Activated CD4-positive, alpha-beta T cell treated with anti-CD3 and anti-CD28 coated beads for 36 hours (primary cell): Measurements from ENCODE around the gene NOP58. TPM values are rescaled to one million over a fixed set of nuclear protein-coding genes. Genes with fewer than 3 reads are reported as not detected.
"Not testable (repeated sequence)": the region's sequence is repeated elsewhere in the genome, so short reads cannot be mapped to it uniquely, and the experiment has no call there.

Experiments used
- ATAC-seq: fragments of 200-7000 bp; cut with Tn5 transposase; one replicate; pipeline ENCODE4 v1.10.0; 2021; ENCODE audit warnings: mild to moderate bottlenecking, moderate library complexity
- CTCF ChIA-PET: fragments of 350-600 bp; sonication (Branson Sonifier 250); formaldehyde crosslinking; loops from one replicate; lab custom pipeline; 2021; ENCODE audit warnings: antibody characterized with exemption; lab: Charles Lee
- POLR2A ChIA-PET: fragments of 350-600 bp; sonication (Branson Sonifier 250); formaldehyde crosslinking; loops from one replicate; lab custom pipeline; 2021; ENCODE audit warnings: antibody characterized with exemption, inconsistent platforms; lab: Charles Lee
- DNase-seq: peaks from one replicate; pipeline ENCODE4 v3.0.0-alpha.2; 2020
- H3K27ac Mint-ChIP-seq: one replicate; pipeline ENCODE4 v1.8.0; 2021; ENCODE audit warnings: mixed read lengths
- H3K27me3 Mint-ChIP-seq: one replicate; pipeline ENCODE4 v1.8.0; 2021; ENCODE audit warnings: mixed read lengths
- H3K36me3 Mint-ChIP-seq: one replicate; pipeline ENCODE4 v1.8.0; 2021; ENCODE audit warnings: low read depth, mixed read lengths
- H3K4me1 Mint-ChIP-seq: one replicate; pipeline ENCODE4 v1.8.0; 2021; ENCODE audit warnings: mixed read lengths
- H3K4me3 Mint-ChIP-seq: one replicate; pipeline ENCODE4 v1.8.0; 2021; ENCODE audit warnings: mild to moderate bottlenecking, moderate library complexity, mixed read lengths
- H3K9me3 Mint-ChIP-seq: one replicate; pipeline ENCODE4 v1.8.0; 2021; ENCODE audit warnings: low read depth, mixed read lengths
- intact Hi-C, 2 experiments: fragments of 100-400 bp; cut with DNase I in 1 of 2; cut with micrococcal nuclease in 1 of 2; formaldehyde crosslinking; loops; one replicate each; pipeline versions ENCODE4 v1.14.2 to v1.15.1; 2022 to 2024; cut with DNase I, micrococcal nuclease
- total RNA-seq, 2 experiments: library from RNA; stranded (reverse); gene quantifications; one replicate each; pipeline ENCODE4 v1.2.3, GENCODE V29; 2021

The NOP58 gene, protein sequence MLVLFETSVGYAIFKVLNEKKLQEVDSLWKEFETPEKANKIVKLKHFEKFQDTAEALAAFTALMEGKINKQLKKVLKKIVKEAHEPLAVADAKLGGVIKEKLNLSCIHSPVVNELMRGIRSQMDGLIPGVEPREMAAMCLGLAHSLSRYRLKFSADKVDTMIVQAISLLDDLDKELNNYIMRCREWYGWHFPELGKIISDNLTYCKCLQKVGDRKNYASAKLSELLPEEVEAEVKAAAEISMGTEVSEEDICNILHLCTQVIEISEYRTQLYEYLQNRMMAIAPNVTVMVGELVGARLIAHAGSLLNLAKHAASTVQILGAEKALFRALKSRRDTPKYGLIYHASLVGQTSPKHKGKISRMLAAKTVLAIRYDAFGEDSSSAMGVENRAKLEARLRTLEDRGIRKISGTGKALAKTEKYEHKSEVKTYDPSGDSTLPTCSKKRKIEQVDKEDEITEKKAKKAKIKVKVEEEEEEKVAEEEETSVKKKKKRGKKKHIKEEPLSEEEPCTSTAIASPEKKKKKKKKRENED
- total RNA-seq, result 100 to 1,000 TPM; 160 to 180 TPM

DNA sequence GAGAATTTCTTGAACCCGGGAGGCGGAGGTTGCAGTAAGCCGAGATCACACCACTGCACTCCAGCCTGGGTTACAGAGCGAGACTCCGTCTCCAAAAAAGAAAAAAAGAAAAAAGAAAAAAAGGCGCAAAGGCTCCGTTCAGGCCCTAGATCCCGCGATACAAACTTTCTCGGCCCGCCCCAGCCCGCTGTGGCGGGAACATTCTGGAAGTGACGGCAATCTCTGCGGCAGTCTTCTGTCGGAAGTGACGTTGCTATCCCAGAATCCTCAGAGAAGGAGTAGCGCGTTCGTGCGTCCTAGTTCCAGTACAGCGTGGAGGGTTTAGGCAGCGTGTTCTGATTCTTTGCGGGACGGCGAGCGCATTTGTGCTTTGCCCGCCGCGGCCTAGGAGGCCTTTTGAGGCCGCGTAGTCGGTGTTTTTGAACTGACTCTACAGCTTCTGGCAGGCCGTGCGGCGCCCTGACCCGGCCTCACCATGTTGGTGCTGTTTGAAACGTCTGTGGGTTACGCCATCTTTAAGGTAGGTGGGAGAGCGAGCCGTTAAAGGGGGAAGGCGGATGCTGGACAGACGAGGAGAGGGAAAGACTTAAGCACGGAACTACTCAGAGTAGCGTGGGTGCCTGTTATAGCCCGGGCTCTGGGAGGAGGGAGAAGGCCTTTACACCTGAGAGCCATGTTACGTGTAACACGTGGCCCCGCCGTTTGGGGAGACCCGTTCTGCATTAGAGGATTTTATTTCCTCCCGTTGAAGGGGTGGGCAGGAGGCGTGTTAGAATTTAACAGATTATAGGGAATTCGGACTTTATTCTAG is at the start of gene NOP58:
Gene NOP58, plus strand, starts transcription at position 297 of the 811 bp plus-strand sequence. Its CDS starts 179 bp downstream, at position 476.
- H3K36me3 Mint-ChIP-seq, result peaks cover 21% of the 10 kb centered on the region
- peak within 1 kb of the TSS; percentile 78 for H3K27ac Mint-ChIP-seq
- H3K27me3 Mint-ChIP-seq, result no peaks in the 10 kb centered on the region
- no peak within 1 kb of the TSS for H3K4me3 Mint-ChIP-seq
- peaks cover 15% of the 10 kb centered on the region for H3K4me1 Mint-ChIP-seq
- ATAC-seq, result peak; percentile 84
- intact Hi-C loops, result loop anchor here (1.0 to 10.0 kb wide), 14 partner anchors 13 to 1453 kb away; partner anchors contain the start of genes BMPR2 (in 2 of the 2), CASP8 (in 2 of the 2), SUMO1 (in 2 of the 2) and BZW1 (in 1 of the 2)
- POLR2A ChIA-PET, result interaction anchor here (0.8 to 6.7 kb wide), 4 partner anchors 12 to 1269 kb away, joined by 3 to 80 read pairs (median 6); partner anchors contain the start of gene SUMO1
- peak; percentile 95 for DNase-seq
- CTCF ChIA-PET, result no interaction called here
- no peaks in the 10 kb centered on the region for H3K9me3 Mint-ChIP-seq

DNA sequence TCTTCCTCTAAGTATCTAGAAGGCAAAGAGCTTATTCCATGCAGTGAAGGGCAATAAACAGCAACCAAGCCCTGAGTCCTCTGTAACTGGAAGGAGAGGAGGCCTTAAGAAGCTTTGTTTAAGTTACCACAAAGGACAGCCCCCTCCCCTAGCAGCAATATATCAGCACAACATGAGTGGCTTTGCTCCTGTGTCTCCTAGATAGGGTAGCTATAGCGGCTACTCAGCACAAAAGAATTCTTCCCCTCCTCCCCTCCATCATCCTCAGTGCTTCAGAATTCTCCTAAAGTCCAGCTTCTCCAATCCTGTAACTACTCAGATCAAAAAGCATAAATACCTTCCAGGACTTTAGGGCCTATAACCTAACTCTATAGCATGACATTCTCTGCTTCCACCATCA is 43.7 kb upstream of the NOP58 start:
- ChIA-PET POLR2A (interaction anchor here (0.8 kb wide), 1 partner anchor 62 kb away, joined by 6 read pairs; no protein-coding TSS in a partner anchor), CTCF (interaction anchor here (0.5 to 1.7 kb wide), 7 partner anchors 8 to 511 kb away, joined by 3 to 5 read pairs (median 3); no protein-coding TSS in a partner anchor)
- H3K36me3 Mint-ChIP-seq, result peaks cover 39% of the 10 kb centered on the region
- H3K4me1 Mint-ChIP-seq, result peaks cover 25% of the 10 kb centered on the region
- intact Hi-C loops, result no loop called here
- no peak overlapping the region for H3K4me3 Mint-ChIP-seq
- H3K27ac Mint-ChIP-seq, result peak overlapping the region; percentile 1
- H3K9me3 Mint-ChIP-seq, result no peaks in the 10 kb centered on the region
- no peaks in the 10 kb centered on the region for H3K27me3 Mint-ChIP-seq
- no peak for DNase-seq
- no peak for ATAC-seq

DNA sequence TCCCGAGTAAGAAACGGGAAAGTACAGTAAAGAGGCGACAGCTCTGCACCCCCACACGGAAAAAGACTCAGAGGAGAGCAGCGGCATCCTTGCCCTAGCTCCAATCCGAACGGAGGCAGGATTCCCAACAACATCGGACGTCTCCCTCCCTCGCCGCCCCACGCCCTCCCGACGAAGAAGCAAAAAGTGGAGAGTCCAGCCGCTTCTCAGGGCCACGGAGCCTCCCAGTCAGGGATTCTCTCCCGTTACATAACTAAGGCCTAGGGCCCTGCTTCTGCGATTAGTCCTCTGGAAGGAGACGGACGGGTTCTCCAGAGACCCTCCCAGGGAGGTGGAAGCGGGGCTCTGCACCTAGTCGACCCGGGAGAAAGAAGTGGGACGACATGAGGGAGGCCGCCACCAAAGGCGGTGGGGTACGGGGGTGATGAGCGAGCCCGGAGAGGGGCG is 27.8 kb upstream of the NOP58 start:
- peaks cover 8% of the 10 kb centered on the region for H3K36me3 Mint-ChIP-seq

DNA sequence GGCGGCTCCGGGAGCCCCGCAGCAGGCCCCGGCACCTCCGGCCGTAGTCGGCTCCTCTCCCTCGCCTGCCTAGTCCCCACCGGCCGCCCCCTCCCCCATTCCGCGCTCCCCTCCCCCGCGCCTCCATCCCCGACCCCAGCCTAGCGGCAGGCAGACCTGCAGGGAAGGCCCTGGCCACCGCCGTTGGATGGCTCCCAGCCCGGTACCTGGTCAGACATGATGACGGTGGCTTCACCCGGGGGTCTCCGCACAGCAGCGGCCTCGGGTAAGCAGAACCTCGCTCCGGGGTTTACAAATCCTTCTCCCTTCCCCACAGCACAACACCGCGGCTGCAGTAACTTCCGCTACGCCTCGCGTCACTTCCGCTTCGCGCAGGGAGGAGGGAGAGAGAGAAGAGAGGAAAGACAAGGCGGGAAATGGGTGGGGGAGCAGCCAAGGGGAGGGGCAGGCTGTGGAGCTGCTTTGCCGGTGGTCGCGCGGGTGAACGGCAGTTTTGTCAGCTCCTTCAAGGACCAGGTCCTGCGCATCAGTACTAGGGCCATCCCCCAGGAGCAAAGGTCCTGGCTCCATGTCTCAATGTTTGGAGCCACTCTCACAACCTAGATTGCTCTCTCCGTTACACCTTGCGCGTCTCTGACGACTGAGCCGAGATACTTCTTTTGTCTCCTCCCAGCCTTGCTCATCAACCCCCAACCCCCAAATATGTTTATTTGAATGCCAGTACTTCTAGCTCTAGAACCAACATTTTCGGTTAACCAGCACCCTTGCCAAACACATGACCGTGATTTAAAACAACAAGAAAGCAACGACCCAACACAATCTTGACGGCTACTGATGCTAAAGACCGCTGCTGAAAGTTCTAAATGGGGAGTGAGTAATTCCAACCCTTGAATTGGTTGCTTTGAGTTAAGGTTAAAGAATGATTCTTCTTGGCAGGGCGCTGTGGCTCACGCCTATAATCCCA is 27.0 kb upstream of the NOP58 start, which contains the start of gene SUMO1:
Gene SUMO1, minus strand, starts transcription at position 364 of the 964 bp plus-strand sequence. Its CDS starts 146 bp downstream, at position 218.
- no peaks in the 10 kb centered on the region for H3K9me3 Mint-ChIP-seq
- DNase-seq (peak; percentile 95), ATAC-seq (peak; percentile 93)
- POLR2A ChIA-PET, result interaction anchor here (0.9 to 2.5 kb wide), 4 partner anchors 26 to 30 kb away, joined by 3 to 8 read pairs (median 4); no protein-coding TSS in a partner anchor
- peak within 1 kb of the TSS; percentile 98 for H3K4me3 Mint-ChIP-seq
- intact Hi-C loops, result loop anchor here (1.0 to 5.0 kb wide), 7 partner anchors 27 to 776 kb away; partner anchors contain the start of genes NOP58 (in 2 of the 2), BMPR2 (in 1 of the 2), ICA1L (in 1 of the 2) and NBEAL1 (in 1 of the 2)
- peak within 1 kb of the TSS; percentile 97 for H3K27ac Mint-ChIP-seq
- peaks cover 8% of the 10 kb centered on the region for H3K36me3 Mint-ChIP-seq
- no peaks in the 10 kb centered on the region for H3K27me3 Mint-ChIP-seq
- CTCF ChIA-PET, result interaction anchor here (0.9 to 1.0 kb wide), 3 partner anchors 9 to 34 kb away, joined by 3 to 4 read pairs (median 3); no protein-coding TSS in a partner anchor
- peaks cover 28% of the 10 kb centered on the region for H3K4me1 Mint-ChIP-seq

More for the DNA sequence above, 27.8 kb upstream of the NOP58 start:
- POLR2A ChIA-PET, result interaction anchor here (0.9 to 2.5 kb wide), 4 partner anchors 26 to 30 kb away, joined by 3 to 8 read pairs (median 4); no protein-coding TSS in a partner anchor
- Mint-ChIP-seq H3K27me3 (no peaks in the 10 kb centered on the region), H3K27ac (peak overlapping the region; percentile 91), H3K4me3 (peak overlapping the region; percentile 98), H3K9me3 (no peaks in the 10 kb centered on the region), H3K4me1 (peaks cover 32% of the 10 kb centered on the region)
- intact Hi-C loops, result loop anchor here (1.0 to 5.0 kb wide), 7 partner anchors 27 to 777 kb away; partner anchors contain the start of genes NOP58 (in 2 of the 2), BMPR2 (in 1 of the 2), ICA1L (in 1 of the 2) and NBEAL1 (in 1 of the 2)
- DNase-seq (peak; percentile 49), ATAC-seq (peak; percentile 31)
- CTCF ChIA-PET, result interaction anchor here (0.9 to 1.6 kb wide), 4 partner anchors 8 to 35 kb away, joined by 3 to 4 read pairs (median 3); no protein-coding TSS in a partner anchor

DNA sequence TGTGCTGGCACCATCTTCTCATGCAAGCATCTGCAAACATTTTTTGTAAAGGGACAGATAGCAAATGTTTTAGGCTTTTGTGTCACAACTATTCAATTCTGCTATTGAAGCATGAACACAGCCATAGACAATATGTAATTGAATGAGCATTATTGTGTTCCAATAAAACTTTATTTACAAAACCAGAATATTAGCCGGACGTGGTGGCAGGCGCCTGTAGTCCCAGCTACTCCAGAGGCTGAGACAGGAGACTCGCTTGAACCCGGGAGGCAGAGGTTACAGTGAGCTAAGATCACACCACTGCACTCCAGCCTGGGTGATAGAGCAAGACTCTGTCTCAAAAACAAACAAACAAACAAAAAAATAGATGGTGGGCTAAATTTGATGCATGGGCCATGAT is 17.9 kb upstream of the NOP58 start:
- H3K27me3 Mint-ChIP-seq, H3K27ac Mint-ChIP-seq, DNase-seq, ATAC-seq, intact Hi-C loops, H3K4me3 Mint-ChIP-seq, H3K4me1 Mint-ChIP-seq, POLR2A ChIA-PET, H3K9me3 Mint-ChIP-seq, H3K36me3 Mint-ChIP-seq: not testable (repeated sequence)
- CTCF ChIA-PET, result interaction anchor here (1.3 to 1.6 kb wide), 2 partner anchors 14 to 31 kb away, joined by 3 read pairs; no protein-coding TSS in a partner anchor

DNA sequence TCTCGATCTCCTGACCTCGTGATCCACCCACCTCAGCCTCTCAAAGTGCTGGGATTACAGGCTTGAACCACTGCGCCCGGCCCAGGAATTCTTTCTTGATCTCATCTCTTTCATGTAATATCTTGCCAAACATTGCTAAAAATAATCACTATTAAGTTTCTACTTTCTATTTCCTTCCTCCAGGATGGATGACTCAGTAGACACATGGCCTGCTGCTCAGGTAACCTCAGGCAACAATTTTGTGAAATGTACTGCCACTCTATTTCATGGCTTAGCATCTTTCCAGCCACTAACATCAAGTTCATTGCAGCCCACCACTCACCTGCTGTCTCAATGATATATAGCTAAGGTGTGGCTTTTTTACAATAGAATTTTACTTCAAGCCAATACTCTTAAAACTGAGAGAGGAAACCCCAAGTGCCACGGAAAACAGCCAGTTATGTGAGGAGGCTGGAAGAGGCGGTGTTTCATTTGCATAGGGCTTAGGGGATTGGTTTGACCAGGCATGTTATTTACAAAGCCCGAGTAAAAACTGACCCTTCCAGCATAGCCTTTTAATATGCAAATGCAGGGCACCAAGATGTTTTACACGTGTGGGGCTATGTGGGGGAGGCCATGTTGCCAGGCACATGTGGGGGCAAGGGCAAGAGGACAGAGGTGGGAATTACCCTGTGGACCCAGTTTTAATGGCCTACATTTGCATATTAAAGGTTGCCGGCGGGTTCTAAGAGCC is 15.9 kb upstream of the NOP58 start:
- H3K4me3 Mint-ChIP-seq, result no peak overlapping the region
- intact Hi-C loops, result no loop called here
- H3K9me3 Mint-ChIP-seq, result no peaks in the 10 kb centered on the region
- DNase-seq (no peak), ATAC-seq (no peak)
- H3K36me3 Mint-ChIP-seq, result no peaks in the 10 kb centered on the region
- ChIA-PET POLR2A (no interaction called here), CTCF (interaction anchor here (0.8 kb wide), 1 partner anchor 45 kb away, joined by 3 read pairs; no protein-coding TSS in a partner anchor)
- H3K4me1 Mint-ChIP-seq, result peaks cover 5% of the 10 kb centered on the region
- no peaks in the 10 kb centered on the region for H3K27me3 Mint-ChIP-seq
- no peak overlapping the region for H3K27ac Mint-ChIP-seq

DNA sequence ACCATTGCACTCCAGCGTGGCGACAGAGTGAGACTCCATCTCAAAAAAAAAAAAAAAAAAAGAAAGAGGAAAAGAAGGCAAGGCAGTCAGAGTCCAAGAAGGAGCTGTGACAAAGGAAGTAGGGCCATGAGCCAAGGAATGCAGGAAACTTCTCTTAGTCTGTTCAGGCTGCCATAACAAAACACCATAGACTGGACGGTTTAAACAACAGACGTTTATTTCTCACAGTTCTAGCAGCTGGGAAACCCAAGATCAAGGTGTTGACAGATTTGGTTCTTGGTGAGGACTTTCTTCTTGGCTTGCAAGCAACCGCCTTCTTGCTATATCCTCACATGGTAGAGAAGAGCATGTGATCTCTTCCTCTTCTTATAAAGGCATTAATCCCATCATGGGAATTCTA is 14.1 kb upstream of the NOP58 start:
- H3K4me3 Mint-ChIP-seq, result no peak overlapping the region
- intact Hi-C loops, result no loop called here
- DNase-seq (no peak), ATAC-seq (no peak)
- H3K36me3 Mint-ChIP-seq, result no peaks in the 10 kb centered on the region
- no peaks in the 10 kb centered on the region for H3K9me3 Mint-ChIP-seq
- peaks cover 5% of the 10 kb centered on the region for H3K4me1 Mint-ChIP-seq
- ChIA-PET POLR2A (no interaction called here), CTCF (interaction anchor here (1.4 kb wide), 1 partner anchor 10 kb away, joined by 3 read pairs; no protein-coding TSS in a partner anchor)
- H3K27me3 Mint-ChIP-seq, result no peaks in the 10 kb centered on the region
- H3K27ac Mint-ChIP-seq, result no peak overlapping the region

DNA sequence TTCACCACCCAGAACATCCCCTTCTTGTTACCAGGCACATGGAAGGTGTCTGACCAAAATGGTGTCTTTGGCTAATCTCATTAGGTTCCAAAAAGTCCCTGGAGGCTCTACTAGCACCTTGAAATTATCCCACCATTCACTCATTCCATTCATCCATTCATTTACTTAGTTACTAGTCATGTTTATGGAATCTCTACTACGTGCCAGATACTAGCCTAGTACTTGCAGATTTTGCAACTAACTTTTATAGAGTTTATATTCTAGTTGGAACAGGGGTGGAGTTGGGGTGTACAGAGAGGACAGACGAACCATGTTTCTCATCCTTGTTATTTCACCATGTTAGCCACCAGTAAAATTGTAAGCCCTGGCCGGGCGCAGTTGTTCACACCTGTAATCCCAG is 4.0 kb upstream of the NOP58 start:
- no peaks in the 10 kb centered on the region for H3K27me3 Mint-ChIP-seq
- no peak overlapping the region for H3K4me3 Mint-ChIP-seq
- CTCF ChIA-PET, result no interaction called here
- intact Hi-C loops, result loop anchor here in 1 of 2 experiments (10.0 kb wide), 1 partner anchor 617 kb away; the partner anchor contains the start of gene TMEM237
- H3K4me1 Mint-ChIP-seq, result peaks cover 9% of the 10 kb centered on the region
- ATAC-seq, result no peak
- no peaks in the 10 kb centered on the region for H3K9me3 Mint-ChIP-seq
- no peak overlapping the region for H3K27ac Mint-ChIP-seq
- POLR2A ChIA-PET, result no interaction called here
- no peaks in the 10 kb centered on the region for H3K36me3 Mint-ChIP-seq
- DNase-seq, result no peak

DNA sequence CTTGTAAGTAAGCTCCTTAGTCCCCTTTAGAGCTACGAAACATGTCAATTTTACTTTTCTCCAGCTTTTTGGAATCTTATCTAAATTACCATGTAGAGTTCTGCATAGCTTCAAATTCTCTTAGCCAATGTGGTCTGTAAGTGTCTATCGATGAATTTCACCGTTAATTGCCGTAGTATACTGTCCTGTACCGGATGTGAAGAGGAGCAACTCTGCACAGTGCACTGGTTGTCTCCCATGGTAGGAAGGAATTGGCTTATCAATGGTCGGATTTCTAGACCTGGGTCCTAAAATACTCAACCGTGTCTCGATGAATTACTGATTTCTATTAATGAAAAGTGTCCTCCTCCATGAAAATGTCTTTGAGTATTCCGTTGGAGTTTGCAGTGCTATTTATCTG is 1.9 kb downstream of the NOP58 start:
- H3K27me3 Mint-ChIP-seq, result no peaks in the 10 kb centered on the region
- H3K27ac Mint-ChIP-seq, result no peak overlapping the region
- DNase-seq (no peak), ATAC-seq (no peak)
- peaks cover 32% of the 10 kb centered on the region for H3K36me3 Mint-ChIP-seq
- POLR2A ChIA-PET, result interaction anchor here (0.8 to 6.7 kb wide), 6 partner anchors 10 to 487 kb away, joined by 3 to 80 read pairs (median 4); partner anchors contain the start of genes ALS2 and SUMO1
- CTCF ChIA-PET, result interaction anchor here (2.7 kb wide), 1 partner anchor 11 kb away, joined by 18 read pairs; no protein-coding TSS in a partner anchor
- no peaks in the 10 kb centered on the region for H3K9me3 Mint-ChIP-seq
- intact Hi-C loops, result loop anchor here (1.0 to 10.0 kb wide), 8 partner anchors 9 to 1455 kb away; partner anchors contain the start of genes CASP8 (in 2 of the 2), BZW1 (in 1 of the 2), CLK1 (in 1 of the 2) and CYP20A1 (in 1 of the 2)
- peaks cover 28% of the 10 kb centered on the region for H3K4me1 Mint-ChIP-seq
- H3K4me3 Mint-ChIP-seq, result no peak overlapping the region
